Myocyte (in vitro differentiated cells): Measurements from ENCODE around the gene SLX9. TPM values are rescaled to one million over a fixed set of nuclear protein-coding genes. Genes with fewer than 3 reads are reported as not detected.

Experiments
- total RNA-seq: library from RNA; depleted of rRNA; stranded (reverse); fragments of >200 nt; gene quantifications from 2 replicates; pipeline ENCODE4 v1.2.3, GENCODE V29; 2014

SLX9 gene
- total RNA-seq, 1 donor from 2014 or later, result 13.6 TPM

Other genes starting within 250 kb of the SLX9 start
- not detected in 2 replicates for gene KRTAP10-12, start 242.9 kb upstream of the SLX9 start, total RNA-seq
- not detected in 2 replicates for gene TSPEAR, start 228.5 kb upstream of the SLX9 start, total RNA-seq
- gene UBE2G2, start 138.2 kb upstream of the SLX9 start, total RNA-seq, result 98.0 and 99.8 TPM in 2 replicates
- gene SUMO3, start 122.0 kb upstream of the SLX9 start, total RNA-seq, result 78.6 and 79.5 TPM in 2 replicates
- gene PTTG1IP, start 66.3 kb upstream of the SLX9 start, total RNA-seq, result 207 and 246 TPM in 2 replicates
- 2.2 and 3.2 TPM in 2 replicates for gene ITGB2, start 19.1 kb upstream of the SLX9 start, total RNA-seq
- gene ADARB1, start 134.6 kb downstream of the SLX9 start, total RNA-seq, result 13.8 and 15.9 TPM in 2 replicates